ENCODE results near the gene ACY1. TPM values are rescaled to one million over a fixed set of nuclear protein-coding genes. Genes with fewer than 3 reads are reported as not detected.

Gene ACY1
- polyA plus RNA-seq, 1 donor, result 269 TPM

GRCh38 chr3:52020796-52021195, 37.5 kb downstream of the ACY1 start:
- Histone ChIP-seq H3K9me3 (ENCODE audit: control insufficient read depth, low read depth, low read length) (no peaks in the 10 kb centered on the region), H3K27me3 (ENCODE audit: control insufficient read depth, insufficient read depth, low read length) (no peaks in the 10 kb centered on the region), H3K4me1 (ENCODE audit: control insufficient read depth, insufficient read depth, low read length) (no peaks in the 10 kb centered on the region), H3K27ac (ENCODE audit: low read length) (no peak overlapping the region), H3K36me3 (ENCODE audit: control insufficient read depth, insufficient read depth, low read length) (no peaks in the 10 kb centered on the region), H3K4me3 (ENCODE audit: low read length) (no peak overlapping the region)
- no peak for DNase-seq
- WGBS (ENCODE audit: insufficient coverage, low lambda C conversion rate), result no CpG with 5 or more reads among the region's 7 CpGs

DNA sequence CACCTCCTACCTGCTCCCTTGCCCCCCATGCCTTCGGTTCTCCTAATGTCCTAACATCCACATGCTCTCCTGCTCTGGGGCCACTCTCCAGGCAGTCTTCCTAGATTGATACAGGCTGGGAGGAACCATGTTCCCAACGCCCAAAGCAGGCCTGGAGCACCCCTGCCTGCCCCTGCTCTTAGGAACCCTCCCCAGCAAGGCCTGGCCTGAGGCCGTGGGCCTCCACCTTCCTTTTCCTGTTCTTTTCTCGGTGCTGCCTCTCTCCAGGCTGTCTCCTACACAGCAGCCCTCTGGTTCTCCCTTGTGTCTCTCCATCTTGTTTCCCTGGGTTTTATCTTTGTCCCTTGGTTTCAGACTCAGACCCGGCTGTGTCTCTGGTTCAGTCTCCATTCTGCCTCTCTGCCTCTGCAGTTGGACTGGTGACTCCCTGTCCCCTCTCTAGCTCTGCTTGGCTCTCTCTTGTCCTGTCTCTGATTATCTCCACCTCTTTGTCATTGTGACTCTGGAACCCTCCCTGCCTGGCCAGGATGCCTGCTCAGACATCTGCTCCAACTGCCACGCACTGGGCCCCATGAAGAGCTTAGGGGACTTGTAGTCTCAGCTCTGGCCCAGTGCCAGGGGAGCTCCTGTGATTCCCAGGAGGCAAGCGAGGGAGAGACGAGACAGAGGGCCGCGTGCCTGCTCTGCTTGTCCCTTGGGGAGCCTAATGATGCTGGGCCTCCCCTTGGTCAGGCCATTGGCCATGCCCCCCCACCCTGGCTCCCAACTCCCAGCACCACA, 38.3 kb downstream of the ACY1 start:
- H3K4me1 ChIP-seq (ENCODE audit: control insufficient read depth, insufficient read depth, low read length), result no peaks in the 10 kb centered on the region
- no peaks in the 10 kb centered on the region for H3K36me3 ChIP-seq (ENCODE audit: control insufficient read depth, insufficient read depth, low read length)
- H3K9me3 ChIP-seq (ENCODE audit: control insufficient read depth, low read depth, low read length), result no peaks in the 10 kb centered on the region
- H3K4me3 ChIP-seq (ENCODE audit: low read length), result no peak overlapping the region
- 95% methylated on average over 3 of the region's 10 CpGs for WGBS (ENCODE audit: insufficient coverage, low lambda C conversion rate)
- DNase-seq, result no peak
- no peak overlapping the region for H3K27ac ChIP-seq (ENCODE audit: low read length)
- no peaks in the 10 kb centered on the region for H3K27me3 ChIP-seq (ENCODE audit: control insufficient read depth, insufficient read depth, low read length)

- WGBS (ENCODE audit: insufficient coverage, low lambda C conversion rate), result no CpG with 5 or more reads among the region's 20 CpGs
- Histone ChIP-seq H3K36me3 (ENCODE audit: control insufficient read depth, insufficient read depth, low read length) (no peaks in the 10 kb centered on the region), H3K9me3 (ENCODE audit: control insufficient read depth, low read depth, low read length) (no peaks in the 10 kb centered on the region), H3K4me1 (ENCODE audit: control insufficient read depth, insufficient read depth, low read length) (no peaks in the 10 kb centered on the region), H3K27ac (ENCODE audit: low read length) (no peak overlapping the region), H3K4me3 (ENCODE audit: low read length) (no peak overlapping the region), H3K27me3 (ENCODE audit: control insufficient read depth, insufficient read depth, low read length) (no peaks in the 10 kb centered on the region)
- no peak for DNase-seq
Measured at GRCh38 chr3:52022323-52023100, 39.2 kb downstream of the ACY1 start.

DNA sequence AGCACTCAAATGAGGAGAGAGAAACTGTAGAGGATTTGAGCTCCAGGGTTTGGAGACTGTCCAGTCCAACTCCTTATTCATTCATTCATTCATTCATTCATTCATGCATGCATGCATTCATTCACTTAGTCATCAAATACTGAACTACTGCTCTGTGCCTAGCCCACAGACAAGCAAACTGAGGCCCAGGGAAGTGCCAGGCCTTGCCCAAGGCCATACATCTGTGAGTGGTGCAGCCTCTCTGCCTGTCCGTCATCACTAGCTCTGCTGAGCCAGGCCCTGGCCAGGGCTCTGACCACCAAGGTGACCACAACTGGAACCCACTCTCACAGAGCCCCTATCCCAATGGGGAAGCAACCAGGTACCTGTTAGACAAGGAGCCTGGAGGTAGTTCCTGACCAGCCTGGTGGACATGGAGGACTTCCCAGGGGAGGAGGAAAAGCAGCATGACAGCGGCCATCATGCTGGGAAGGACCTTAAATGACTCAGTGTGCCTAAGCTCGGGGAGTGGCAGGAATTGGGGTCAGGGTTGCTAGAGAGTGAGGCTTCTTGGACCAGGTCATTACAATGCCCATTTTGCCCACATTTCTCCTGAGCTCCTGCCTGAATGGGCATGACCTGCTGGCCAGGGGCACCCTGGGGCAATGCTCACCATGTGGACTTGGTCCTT, 39.9 kb downstream of the ACY1 start:
- no peaks in the 10 kb centered on the region for H3K27me3 ChIP-seq (ENCODE audit: control insufficient read depth, insufficient read depth, low read length)
- DNase-seq, result no peak
- no peak overlapping the region for H3K4me3 ChIP-seq (ENCODE audit: low read length)
- H3K9me3 ChIP-seq (ENCODE audit: control insufficient read depth, low read depth, low read length), result no peaks in the 10 kb centered on the region
- H3K36me3 ChIP-seq (ENCODE audit: control insufficient read depth, insufficient read depth, low read length), result no peaks in the 10 kb centered on the region
- no peak overlapping the region for H3K27ac ChIP-seq (ENCODE audit: low read length)
- WGBS (ENCODE audit: insufficient coverage, low lambda C conversion rate), result no CpG with 5 or more reads among the region's 3 CpGs
- no peaks in the 10 kb centered on the region for H3K4me1 ChIP-seq (ENCODE audit: control insufficient read depth, insufficient read depth, low read length)

DNA sequence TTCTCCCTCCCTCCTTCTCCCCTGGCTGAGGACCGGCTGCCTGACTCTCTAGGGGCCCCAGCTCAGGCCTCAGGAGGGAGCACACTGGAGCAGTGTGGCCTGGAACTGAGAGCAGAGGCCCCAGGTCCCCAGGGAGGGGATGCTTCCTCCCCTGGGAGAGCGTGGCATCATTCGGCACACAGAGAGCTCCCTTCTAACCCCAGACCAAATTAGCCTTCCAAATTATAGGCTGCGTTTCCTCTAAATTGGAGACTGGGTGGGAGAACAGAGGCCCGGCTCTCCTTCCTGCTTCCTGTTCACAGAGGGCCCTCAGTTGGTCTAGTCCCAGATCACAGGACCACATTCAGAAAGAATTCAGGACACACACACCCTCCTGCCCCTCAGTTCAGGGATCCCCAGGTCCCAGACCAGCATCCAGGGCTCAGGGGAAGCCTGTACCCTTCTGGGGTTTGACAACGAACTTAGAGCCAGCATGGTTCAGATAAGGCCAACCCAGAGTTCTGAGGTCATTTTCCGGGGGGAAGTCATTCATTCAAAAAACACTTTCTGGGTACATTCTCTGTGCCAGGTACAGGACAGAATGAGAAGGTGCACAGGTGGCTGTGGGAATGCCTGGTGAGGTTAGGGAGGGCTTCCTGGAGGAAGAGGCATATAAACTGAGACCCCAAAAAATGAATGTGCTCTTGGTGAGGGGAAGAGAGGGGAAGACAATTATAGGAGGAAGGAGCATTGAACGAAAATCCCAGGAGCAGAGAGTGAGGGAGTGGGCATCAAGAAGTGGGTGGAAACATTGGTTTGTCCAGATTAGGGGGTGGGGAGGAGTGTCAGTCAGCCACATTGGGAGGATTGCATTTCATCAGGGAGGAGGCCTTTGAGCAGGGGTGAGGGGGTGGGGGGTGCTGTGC, 40.8 kb downstream of the ACY1 start:
- 67% methylated on average over 1 of the region's 8 CpGs for WGBS (ENCODE audit: insufficient coverage, low lambda C conversion rate)
- H3K4me3 ChIP-seq (ENCODE audit: low read length), result no peak overlapping the region
- H3K27me3 ChIP-seq (ENCODE audit: control insufficient read depth, insufficient read depth, low read length), result no peaks in the 10 kb centered on the region
- H3K9me3 ChIP-seq (ENCODE audit: control insufficient read depth, low read depth, low read length), result no peaks in the 10 kb centered on the region
- no peak for DNase-seq
- H3K36me3 ChIP-seq (ENCODE audit: control insufficient read depth, insufficient read depth, low read length), result no peaks in the 10 kb centered on the region
- no peak overlapping the region for H3K27ac ChIP-seq (ENCODE audit: low read length)
- no peaks in the 10 kb centered on the region for H3K4me1 ChIP-seq (ENCODE audit: control insufficient read depth, insufficient read depth, low read length)

GRCh38 chr3:52024765-52025452, 41.6 kb downstream of the ACY1 start:
- no peak for DNase-seq
- no peaks in the 10 kb centered on the region for H3K36me3 ChIP-seq (ENCODE audit: control insufficient read depth, insufficient read depth, low read length)
- WGBS (ENCODE audit: insufficient coverage, low lambda C conversion rate), result no CpG with 5 or more reads among the region's 6 CpGs
- H3K27ac ChIP-seq (ENCODE audit: low read length), result no peak overlapping the region
- H3K4me3 ChIP-seq (ENCODE audit: low read length), result no peak overlapping the region
- H3K4me1 ChIP-seq (ENCODE audit: control insufficient read depth, insufficient read depth, low read length), result no peaks in the 10 kb centered on the region
- H3K27me3 ChIP-seq (ENCODE audit: control insufficient read depth, insufficient read depth, low read length), result no peaks in the 10 kb centered on the region
- no peaks in the 10 kb centered on the region for H3K9me3 ChIP-seq (ENCODE audit: control insufficient read depth, low read depth, low read length)

GRCh38 chr3:52025453-52025852, 42.1 kb downstream of the ACY1 start:
- no peaks in the 10 kb centered on the region for H3K36me3 ChIP-seq (ENCODE audit: control insufficient read depth, insufficient read depth, low read length)
- no peak for DNase-seq
- no peaks in the 10 kb centered on the region for H3K9me3 ChIP-seq (ENCODE audit: control insufficient read depth, low read depth, low read length)
- no peaks in the 10 kb centered on the region for H3K27me3 ChIP-seq (ENCODE audit: control insufficient read depth, insufficient read depth, low read length)
- H3K27ac ChIP-seq (ENCODE audit: low read length), result no peak overlapping the region
- no CpG with 5 or more reads among the region's 7 CpGs for WGBS (ENCODE audit: insufficient coverage, low lambda C conversion rate)
- no peaks in the 10 kb centered on the region for H3K4me1 ChIP-seq (ENCODE audit: control insufficient read depth, insufficient read depth, low read length)
- no peak overlapping the region for H3K4me3 ChIP-seq (ENCODE audit: low read length)

DNA sequence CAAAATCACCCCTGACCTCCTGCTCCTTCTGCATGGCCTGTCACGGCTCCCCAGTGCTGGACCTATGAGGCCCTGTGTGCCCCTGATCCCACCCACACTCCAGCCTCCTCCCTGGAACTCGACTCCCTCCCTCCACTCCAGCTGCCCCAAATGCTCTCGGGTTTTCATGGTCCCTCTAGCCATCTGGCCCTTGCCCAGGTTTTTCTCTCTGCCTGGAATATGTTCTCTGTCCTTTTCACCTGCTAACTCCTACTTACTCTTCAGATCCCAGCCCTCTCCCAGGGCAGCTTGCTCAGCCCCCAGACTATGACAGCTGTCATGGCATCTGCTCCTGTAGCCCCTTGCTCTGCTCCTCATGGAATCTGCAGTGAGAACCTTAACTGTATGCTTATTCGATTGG, 42.7 kb downstream of the ACY1 start:
- no peaks in the 10 kb centered on the region for H3K9me3 ChIP-seq (ENCODE audit: control insufficient read depth, low read depth, low read length)
- no peak overlapping the region for H3K27ac ChIP-seq (ENCODE audit: low read length)
- H3K4me3 ChIP-seq (ENCODE audit: low read length), result no peak overlapping the region
- no peaks in the 10 kb centered on the region for H3K4me1 ChIP-seq (ENCODE audit: control insufficient read depth, insufficient read depth, low read length)
- no peaks in the 10 kb centered on the region for H3K27me3 ChIP-seq (ENCODE audit: control insufficient read depth, insufficient read depth, low read length)
- 47% methylated on average over 2 of the region's 4 CpGs for WGBS (ENCODE audit: insufficient coverage, low lambda C conversion rate)
- DNase-seq, result no peak
- no peaks in the 10 kb centered on the region for H3K36me3 ChIP-seq (ENCODE audit: control insufficient read depth, insufficient read depth, low read length)

GRCh38 chr3:52028572-52028971, 45.2 kb downstream of the ACY1 start:
- DNase-seq, result no peak
- Histone ChIP-seq H3K27ac (ENCODE audit: low read length) (no peak overlapping the region), H3K27me3 (ENCODE audit: control insufficient read depth, insufficient read depth, low read length) (no peaks in the 10 kb centered on the region), H3K4me1 (ENCODE audit: control insufficient read depth, insufficient read depth, low read length) (peaks cover 7% of the 10 kb centered on the region), H3K36me3 (ENCODE audit: control insufficient read depth, insufficient read depth, low read length) (no peaks in the 10 kb centered on the region), H3K4me3 (ENCODE audit: low read length) (no peak overlapping the region), H3K9me3 (ENCODE audit: control insufficient read depth, low read depth, low read length) (no peaks in the 10 kb centered on the region)
- no CpG with 5 or more reads among the region's 12 CpGs for WGBS (ENCODE audit: insufficient coverage, low lambda C conversion rate)

All from large intestine (tissue), 3 donors.